Measurements from ENCODE around the gene SPATA31D3.
"Not testable (repeated sequence)": the region's sequence is repeated elsewhere in the genome, so short reads cannot be mapped to it uniquely, and the experiment has no call there.

GRCh38 chr9:81933547-81933946, 9.8 kb upstream of the SPATA31D3 start:
- not testable (repeated sequence) for TF ChIP-seq CTCF (IDR thresholded peaks at IDR 0.05); POLR2AphosphoS5 (IDR thresholded peaks at IDR 0.05; ENCODE audit: low read depth, low read length); REST (IDR thresholded peaks at IDR 0.05; ENCODE audit: insufficient read depth in 1 of 2, low read depth in 2 of 2, low read length in 1 of 2); SIN3A (IDR thresholded peaks at IDR 0.05; ENCODE audit: borderline replicate concordance, insufficient read depth, low read depth, low read length)
